IPS DF 4.7 (cell line): ENCODE measurements around the gene KLHL2.
"Not testable (repeated sequence)": the region's sequence is repeated elsewhere in the genome, so short reads cannot be mapped to it uniquely, and the experiment has no call there.

Source experiments
- DNase-seq: peaks from one replicate; pipeline ENCODE4 v3.0.0-alpha.2; 2013; ENCODE audit warnings: low spot score; ENCODE audit errors: extremely low read depth

The KLHL2 gene, protein sequence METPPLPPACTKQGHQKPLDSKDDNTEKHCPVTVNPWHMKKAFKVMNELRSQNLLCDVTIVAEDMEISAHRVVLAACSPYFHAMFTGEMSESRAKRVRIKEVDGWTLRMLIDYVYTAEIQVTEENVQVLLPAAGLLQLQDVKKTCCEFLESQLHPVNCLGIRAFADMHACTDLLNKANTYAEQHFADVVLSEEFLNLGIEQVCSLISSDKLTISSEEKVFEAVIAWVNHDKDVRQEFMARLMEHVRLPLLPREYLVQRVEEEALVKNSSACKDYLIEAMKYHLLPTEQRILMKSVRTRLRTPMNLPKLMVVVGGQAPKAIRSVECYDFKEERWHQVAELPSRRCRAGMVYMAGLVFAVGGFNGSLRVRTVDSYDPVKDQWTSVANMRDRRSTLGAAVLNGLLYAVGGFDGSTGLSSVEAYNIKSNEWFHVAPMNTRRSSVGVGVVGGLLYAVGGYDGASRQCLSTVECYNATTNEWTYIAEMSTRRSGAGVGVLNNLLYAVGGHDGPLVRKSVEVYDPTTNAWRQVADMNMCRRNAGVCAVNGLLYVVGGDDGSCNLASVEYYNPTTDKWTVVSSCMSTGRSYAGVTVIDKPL

DNA sequence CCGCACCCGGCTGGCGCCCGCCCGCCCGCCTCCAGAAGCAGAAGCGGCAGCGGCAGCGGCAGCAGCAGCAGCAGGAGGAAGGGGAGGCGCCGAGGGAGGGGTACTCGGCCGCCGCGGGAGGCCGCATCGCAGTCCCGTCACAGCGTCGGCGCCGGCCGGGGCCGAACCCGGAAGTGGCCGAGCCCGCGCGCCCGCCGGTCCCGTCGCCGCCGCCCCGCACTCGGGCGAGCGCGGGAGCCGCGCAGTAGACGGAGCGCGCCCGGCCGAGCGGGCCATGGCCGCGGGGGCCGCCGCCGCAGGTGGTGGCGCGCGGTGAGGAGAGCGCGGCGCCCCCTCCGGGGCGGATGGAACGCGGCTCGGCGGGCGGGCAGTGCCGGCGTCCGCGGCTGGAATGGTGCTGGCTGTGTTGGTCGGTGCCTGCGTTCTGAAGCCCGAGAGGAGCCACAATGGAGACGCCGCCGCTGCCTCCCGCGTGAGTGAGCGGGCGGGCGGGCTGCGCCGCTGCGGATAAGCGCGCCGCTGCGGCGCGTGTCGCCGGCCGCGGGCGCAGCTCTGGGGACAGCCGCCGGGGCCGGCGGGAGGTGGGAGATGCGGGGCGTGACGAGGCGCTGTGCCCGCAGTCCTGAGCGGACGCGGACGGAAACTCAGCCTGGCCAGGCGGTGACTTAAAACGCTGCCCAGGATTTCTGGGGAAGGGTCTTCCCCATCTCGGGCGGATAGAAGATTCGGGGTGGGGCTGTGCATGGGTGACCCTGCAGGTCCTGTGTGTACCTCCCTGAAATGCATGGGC, at the start of gene KLHL2:
TSS of gene KLHL2 (plus strand) at position 131 of the 790 bp plus-strand sequence. CDS start at position 447, 316 bp downstream.
- no peak for DNase-seq

DNA sequence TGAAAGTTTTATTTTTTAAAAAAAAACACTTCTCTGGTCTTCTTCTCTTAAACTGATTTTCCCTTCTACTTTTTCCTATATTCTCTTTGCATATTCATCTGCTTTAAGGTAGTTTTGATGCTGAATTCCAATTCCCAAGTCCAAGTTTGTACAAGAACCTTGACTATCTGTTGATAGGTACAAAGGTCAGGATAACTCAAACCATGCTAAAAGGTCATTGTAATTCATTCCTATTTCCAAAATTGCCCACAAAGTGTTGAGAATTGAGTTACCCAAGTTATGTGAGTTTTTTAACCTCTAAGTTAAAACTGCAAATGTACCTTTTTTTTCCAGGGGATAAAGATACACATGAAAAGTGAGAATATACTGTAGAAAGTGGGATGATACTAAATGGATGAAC, 48.6 kb upstream of the KLHL2 start:
- DNase-seq = no peak

GRCh38 chr4:165164257-165164656, 43.1 kb upstream of the KLHL2 start:
- no peak for DNase-seq

- not testable (repeated sequence) for DNase-seq
These were observed 40.5 kb upstream of the KLHL2 start for GRCh38 chr4:165166872-165167271.

GRCh38 chr4:165167650-165168049, 39.7 kb upstream of the KLHL2 start:
- DNase-seq = no peak

DNA sequence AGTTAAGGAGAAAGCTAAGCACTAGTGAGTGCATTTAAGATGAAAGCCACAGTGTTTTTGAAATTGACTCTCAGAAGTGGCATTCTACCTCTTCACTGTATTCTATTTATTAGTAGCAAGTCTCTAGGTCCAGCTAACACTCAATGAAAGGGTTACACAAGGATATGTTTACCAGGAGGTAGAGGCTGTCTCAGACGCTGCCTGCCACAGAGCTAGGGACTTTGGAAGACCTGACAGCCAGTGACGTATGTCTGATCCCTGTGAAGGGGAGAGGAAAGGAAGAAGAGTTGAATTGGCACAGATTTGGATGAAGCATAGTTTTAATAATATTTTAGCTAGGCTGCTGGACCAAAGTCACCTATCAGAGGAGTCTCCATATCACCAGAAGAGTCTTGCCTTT, 36.5 kb upstream of the KLHL2 start:
- no peak for DNase-seq

DNA sequence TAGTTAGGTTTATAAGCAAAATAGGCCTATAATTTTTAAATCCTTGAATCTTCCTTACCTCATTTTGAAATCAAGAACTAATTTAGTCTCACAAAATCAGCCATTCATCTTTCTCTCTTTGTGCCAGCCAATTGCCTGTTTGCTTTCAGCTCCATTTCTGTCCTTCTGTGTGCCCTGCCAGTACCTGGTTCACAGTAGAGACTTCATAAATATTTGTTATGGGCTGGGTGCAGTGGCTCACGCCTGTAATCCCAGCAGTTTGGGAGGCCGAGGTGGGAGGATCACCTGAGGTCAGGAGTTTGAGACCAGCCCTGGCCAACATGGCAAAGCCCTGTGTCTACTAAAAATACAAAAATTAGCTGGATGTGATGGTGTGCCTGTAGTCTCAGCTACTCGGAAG, 31.9 kb upstream of the KLHL2 start:
- not testable (repeated sequence) for DNase-seq

- no peak for DNase-seq
These were observed 31.5 kb upstream of the KLHL2 start for GRCh38 chr4:165175879-165176278.

- no peak for DNase-seq
These were observed 29.4 kb upstream of the KLHL2 start for GRCh38 chr4:165177725-165178666.

GRCh38 chr4:165184220-165184619, 23.1 kb upstream of the KLHL2 start:
- DNase-seq = no peak

- not testable (repeated sequence) for DNase-seq
These were observed 22.4 kb upstream of the KLHL2 start for GRCh38 chr4:165184998-165185397.

DNA sequence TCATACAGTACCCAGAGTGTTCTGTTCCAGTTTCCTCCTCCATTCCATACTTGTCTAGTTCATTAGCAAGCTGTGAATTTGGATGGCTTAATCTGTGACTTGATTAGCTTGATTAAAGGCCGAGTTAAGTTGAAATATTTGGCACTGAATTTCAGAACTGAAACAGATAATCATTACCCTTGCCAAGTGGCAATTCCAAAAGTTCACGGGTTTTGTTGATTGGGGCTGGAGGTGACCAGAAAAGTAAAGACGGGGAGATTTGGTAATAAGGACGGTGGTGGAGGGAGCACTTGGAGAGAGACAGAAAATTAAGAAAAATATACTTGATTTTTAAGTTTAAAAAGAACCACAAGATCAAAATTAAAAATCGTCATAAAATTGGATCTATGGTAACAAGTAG, 21.9 kb upstream of the KLHL2 start:
- DNase-seq = no peak

- DNase-seq = no peak
These were observed 16.6 kb upstream of the KLHL2 start for GRCh38 chr4:165190591-165191347.

- DNase-seq = no peak
These were observed 16.1 kb upstream of the KLHL2 start for GRCh38 chr4:165191348-165191656.

DNA sequence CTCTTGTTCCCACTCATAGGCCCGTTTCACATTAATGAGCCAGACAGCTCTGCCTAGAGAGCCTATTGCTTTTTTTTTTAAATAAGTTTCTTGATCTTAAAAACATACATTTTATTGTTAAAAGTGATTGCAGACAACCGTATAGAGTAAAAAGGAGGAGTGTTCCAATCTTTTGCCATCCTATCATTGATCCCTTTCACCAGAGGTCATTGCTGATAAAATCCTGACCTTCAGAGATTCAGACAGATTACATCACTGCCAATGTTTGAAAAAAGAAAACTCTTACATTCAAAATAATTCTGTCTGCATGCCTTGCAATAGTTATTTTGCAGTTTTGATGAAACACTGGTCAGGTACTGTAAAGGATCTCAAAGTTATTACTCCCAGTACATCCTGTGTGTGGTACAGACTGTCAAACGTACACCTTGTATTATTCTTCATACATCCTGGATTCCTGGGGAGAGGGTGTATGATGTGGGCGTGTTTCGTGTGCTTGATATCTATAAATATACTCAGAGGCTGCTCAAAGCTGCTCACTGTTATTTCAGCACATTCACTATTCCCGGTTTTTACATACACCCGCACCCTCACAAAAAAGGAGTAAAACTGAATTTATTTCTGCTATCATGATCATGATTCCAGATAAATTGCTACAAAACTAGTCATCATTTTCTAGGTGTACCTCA, 15.4 kb upstream of the KLHL2 start:
- DNase-seq = no peak

- DNase-seq = no peak
These were observed 14.9 kb upstream of the KLHL2 start for GRCh38 chr4:165192500-165192898.

- no peak for DNase-seq
These were observed 14.4 kb upstream of the KLHL2 start for GRCh38 chr4:165192956-165193355.

DNA sequence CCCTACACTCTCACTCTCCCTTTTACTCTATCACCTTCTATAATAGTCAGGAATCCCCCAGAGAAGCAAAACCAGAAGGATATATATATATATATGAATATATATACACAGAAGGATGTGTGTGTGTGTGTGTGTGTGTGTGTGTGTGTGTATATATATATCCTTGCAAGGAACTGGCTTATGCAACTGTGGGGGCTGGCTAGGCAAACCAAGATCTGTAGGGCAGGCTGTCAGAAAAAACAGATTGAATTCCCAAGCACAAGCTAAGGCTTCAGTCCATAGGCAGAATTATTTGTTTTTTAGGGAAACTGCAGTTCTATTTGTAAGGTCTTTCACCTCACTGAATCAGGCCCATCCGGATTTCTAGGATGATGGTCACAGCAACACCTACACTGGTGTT, 13.0 kb upstream of the KLHL2 start:
- DNase-seq = no peak

- DNase-seq = no peak
These were observed 9.0 kb upstream of the KLHL2 start for GRCh38 chr4:165198329-165198728.

DNA sequence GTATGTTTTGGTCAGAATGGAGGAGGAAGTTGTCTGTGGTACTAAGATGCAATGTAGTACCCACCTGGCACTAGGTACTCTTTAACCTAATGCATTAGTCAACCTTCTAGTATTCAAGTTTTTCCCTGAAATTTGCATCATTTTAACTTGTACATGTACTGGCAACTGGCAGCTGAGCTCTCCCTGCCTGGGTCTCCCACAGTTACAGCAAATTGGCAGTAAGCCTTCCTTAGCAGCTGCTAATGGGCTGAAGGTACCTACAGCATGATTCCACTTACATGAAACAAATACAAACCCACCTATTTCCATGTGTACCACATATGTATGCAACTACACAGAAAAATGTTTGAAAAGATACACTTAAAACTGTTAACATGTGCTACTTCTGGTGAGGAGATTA, 8.1 kb upstream of the KLHL2 start:
- no peak for DNase-seq
